Activated T-helper 1 cell treated with anti-CD3 and anti-CD28 coated beads, Interleukin-12 subunit alpha, Interleukin-12 subunit beta, Interleukin-2, Interleukin-4 antibody, amounts not matched to agents 30 ng/mL and 10 ng/mL and 1 ng/mL, durations not matched to agents 14 hours and 24 hours and 36 hours (primary cell): ENCODE data around the gene ZNF846. TPM values are rescaled to one million over a fixed set of nuclear protein-coding genes. Genes with fewer than 3 reads are reported as not detected.
A peak's percentile ranks its signal among the peaks of the same experiment; 100 is the strongest.
"Not testable (repeated sequence)": the region's sequence is repeated elsewhere in the genome, so short reads cannot be mapped to it uniquely, and the experiment has no call there.

Experiments used
- DNase-seq: peaks from one replicate; pipeline ENCODE4 v3.0.0; 2021; ENCODE audit warnings: low spot score
- H3K27ac Mint-ChIP-seq: one replicate; pipeline ENCODE4 v1.8.0; 2021; ENCODE audit warnings: mild to moderate bottlenecking, mixed read lengths
- H3K27me3 Mint-ChIP-seq: one replicate; pipeline ENCODE4 v1.8.0; 2022; ENCODE audit warnings: mild to moderate bottlenecking, moderate library complexity, mixed read lengths; ENCODE audit not compliant: insufficient read depth
- H3K36me3 Mint-ChIP-seq: one replicate; pipeline ENCODE4 v1.8.0; 2021; ENCODE audit warnings: low read depth, mixed read lengths
- H3K4me1 Mint-ChIP-seq: one replicate; pipeline ENCODE4 v1.8.0; 2021; ENCODE audit warnings: low read depth, mixed read lengths
- H3K4me3 Mint-ChIP-seq: one replicate; pipeline ENCODE4 v1.8.0; 2021; ENCODE audit warnings: mild to moderate bottlenecking, moderate library complexity, mixed read lengths
- H3K9me3 Mint-ChIP-seq: one replicate; pipeline ENCODE4 v1.8.0; 2021; ENCODE audit warnings: mixed read lengths
- intact Hi-C: fragments of 100-400 bp; cut with micrococcal nuclease; formaldehyde crosslinking; loops from one replicate; pipeline ENCODE4 v1.15.1; 2024
- total RNA-seq: library from RNA; stranded (reverse); gene quantifications from 2 replicates; pipeline ENCODE4 v1.2.3, GENCODE V29; 2022

Gene ZNF846
- total RNA-seq, 1 donor from 2014 or later, result 2.3 TPM

DNA sequence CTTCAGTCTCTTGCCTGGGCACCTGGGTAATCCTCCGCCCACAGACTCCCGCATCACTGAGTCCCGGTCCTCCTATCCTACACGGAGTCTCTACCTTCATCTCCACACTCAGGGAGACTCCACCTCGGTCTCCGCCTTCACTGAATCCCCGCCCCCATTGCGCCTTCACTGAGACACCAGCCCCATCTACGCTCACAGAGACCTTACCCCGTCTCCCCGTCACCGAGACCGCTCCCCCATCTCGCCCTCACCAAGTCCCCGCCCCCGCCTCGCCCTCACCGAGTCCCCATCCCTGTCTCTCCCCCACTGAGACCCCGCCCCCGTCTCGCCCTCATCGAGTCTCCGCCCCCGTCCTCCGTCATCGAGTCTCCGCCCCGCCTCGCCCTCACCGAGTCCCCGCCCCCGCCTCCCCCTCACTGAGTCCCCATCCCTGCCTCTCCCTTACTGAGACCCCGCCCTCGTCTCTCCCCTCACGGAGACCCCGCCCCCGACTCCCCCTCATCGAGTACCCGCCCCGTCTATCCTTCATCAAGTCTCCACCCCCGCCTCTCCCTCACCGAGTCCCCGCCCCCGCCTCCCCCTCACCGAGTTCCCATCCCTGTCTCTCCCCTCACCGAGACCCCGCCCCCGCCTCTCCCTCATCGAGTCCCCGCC, 23.1 kb upstream of the ZNF846 start:
- peak overlapping the region; percentile 81 for H3K4me3 Mint-ChIP-seq

DNA sequence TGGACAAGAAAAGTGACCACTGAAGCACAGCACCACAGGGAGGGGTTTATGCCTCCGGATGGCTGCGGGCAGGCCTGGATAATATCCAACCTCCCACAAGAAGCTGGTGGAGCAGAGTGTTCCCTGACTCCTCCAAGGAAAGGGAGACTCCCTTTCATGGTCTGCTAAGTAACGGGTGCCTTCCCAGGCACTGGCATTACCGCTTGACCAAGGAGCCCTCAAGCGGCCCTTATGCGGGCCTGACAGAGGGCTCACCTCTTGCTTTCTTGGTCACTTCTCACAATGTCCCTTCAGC, 22.5 kb upstream of the ZNF846 start:
- H3K9me3 Mint-ChIP-seq, H3K27me3 Mint-ChIP-seq, H3K36me3 Mint-ChIP-seq, H3K27ac Mint-ChIP-seq, DNase-seq: not testable (repeated sequence)
- intact Hi-C loops, result loop anchor here (1.0 kb wide), 1 partner anchor 959 kb away; the partner anchor contains the start of genes MBD3L1 and ZNF558
- peak overlapping the region; percentile 81 for H3K4me3 Mint-ChIP-seq
- peaks cover 19% of the 10 kb centered on the region for H3K4me1 Mint-ChIP-seq

More for the DNA sequence above, 23.1 kb upstream of the ZNF846 start:
- peaks cover 1% of the 10 kb centered on the region for H3K36me3 Mint-ChIP-seq
- peaks cover 26% of the 10 kb centered on the region for H3K4me1 Mint-ChIP-seq
- intact Hi-C loops, result loop anchor here (1.0 to 2.0 kb wide), 7 partner anchors 23 to 959 kb away; partner anchors contain the start of genes FBXL12, MBD3L1, PIN1 and ZNF558
- peak overlapping the region; percentile 92 for H3K27ac Mint-ChIP-seq
- peak; percentile 83 for DNase-seq
- H3K9me3 Mint-ChIP-seq, result no peaks in the 10 kb centered on the region
- H3K27me3 Mint-ChIP-seq, result no peaks in the 10 kb centered on the region

DNA sequence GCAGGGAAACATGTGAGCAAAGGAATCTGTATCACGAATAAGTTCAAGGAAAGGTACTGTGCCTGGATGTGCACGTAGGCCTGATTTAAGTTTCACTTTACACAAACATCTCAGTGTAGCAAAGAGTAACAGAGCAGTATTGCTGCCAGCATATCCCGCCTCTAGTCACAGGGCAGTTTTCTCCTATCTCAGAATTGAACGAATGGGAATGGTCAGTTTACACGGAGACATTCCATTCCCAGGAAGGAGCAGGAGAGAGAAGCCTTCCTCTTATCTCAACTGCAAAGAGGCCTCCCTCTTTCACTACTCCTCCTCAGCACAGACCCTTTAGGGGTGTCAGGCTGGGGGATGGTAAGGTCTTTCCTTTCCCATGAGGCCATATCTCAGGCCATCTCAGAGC, 21.0 kb upstream of the ZNF846 start:
- H3K27ac Mint-ChIP-seq, H3K36me3 Mint-ChIP-seq, intact Hi-C loops, H3K4me3 Mint-ChIP-seq, H3K27me3 Mint-ChIP-seq, H3K9me3 Mint-ChIP-seq, DNase-seq: not testable (repeated sequence)
- peaks cover 22% of the 10 kb centered on the region for H3K4me1 Mint-ChIP-seq

DNA sequence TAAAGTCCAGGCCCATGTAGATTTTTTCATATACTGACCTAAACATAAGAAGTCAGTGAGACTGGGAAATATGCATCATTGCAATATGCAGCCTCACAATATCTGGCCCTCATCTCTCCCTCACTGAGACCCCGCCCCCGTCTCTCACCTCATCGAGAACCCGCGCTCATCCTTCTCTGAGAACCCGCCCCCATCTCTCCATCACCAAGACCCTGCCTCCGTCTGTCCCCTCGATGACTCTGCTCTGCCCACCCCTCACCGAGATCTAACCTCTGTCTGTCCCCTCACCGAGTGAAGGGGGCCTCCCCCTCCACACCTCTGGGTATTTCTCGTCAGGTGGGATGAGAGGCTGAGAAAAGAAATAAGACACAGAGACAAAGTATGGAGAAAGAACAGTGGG, 20.5 kb upstream of the ZNF846 start:
- intact Hi-C loops, result no loop called here
- H3K27me3 Mint-ChIP-seq, result no peaks in the 10 kb centered on the region
- no peak overlapping the region for H3K4me3 Mint-ChIP-seq
- peaks cover 27% of the 10 kb centered on the region for H3K4me1 Mint-ChIP-seq
- no peak overlapping the region for H3K27ac Mint-ChIP-seq
- DNase-seq, result no peak
- no peaks in the 10 kb centered on the region for H3K36me3 Mint-ChIP-seq
- no peaks in the 10 kb centered on the region for H3K9me3 Mint-ChIP-seq

DNA sequence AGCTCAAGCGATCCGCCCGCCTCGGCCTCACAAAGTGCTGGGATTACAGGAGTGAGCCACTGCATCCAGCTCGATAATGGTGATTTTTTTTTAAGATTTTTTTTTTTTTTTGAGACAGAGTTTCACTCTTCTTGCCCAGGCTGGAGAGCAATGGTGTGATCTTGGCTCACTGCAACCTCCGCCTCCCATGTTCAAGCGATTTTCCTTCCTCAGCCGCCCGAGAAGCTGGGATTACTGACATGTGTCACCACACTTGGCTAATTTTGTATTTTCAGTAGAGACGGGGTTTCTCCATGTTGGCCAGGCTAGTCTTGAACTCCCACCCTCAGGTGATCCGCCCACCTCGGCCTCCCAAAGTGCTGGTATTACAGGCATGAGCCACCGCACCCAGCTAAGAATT, 20.1 kb upstream of the ZNF846 start:
- H3K9me3 Mint-ChIP-seq, DNase-seq, H3K27ac Mint-ChIP-seq, H3K36me3 Mint-ChIP-seq, H3K27me3 Mint-ChIP-seq, H3K4me3 Mint-ChIP-seq, intact Hi-C loops: not testable (repeated sequence)
- peaks cover 30% of the 10 kb centered on the region for H3K4me1 Mint-ChIP-seq

DNA sequence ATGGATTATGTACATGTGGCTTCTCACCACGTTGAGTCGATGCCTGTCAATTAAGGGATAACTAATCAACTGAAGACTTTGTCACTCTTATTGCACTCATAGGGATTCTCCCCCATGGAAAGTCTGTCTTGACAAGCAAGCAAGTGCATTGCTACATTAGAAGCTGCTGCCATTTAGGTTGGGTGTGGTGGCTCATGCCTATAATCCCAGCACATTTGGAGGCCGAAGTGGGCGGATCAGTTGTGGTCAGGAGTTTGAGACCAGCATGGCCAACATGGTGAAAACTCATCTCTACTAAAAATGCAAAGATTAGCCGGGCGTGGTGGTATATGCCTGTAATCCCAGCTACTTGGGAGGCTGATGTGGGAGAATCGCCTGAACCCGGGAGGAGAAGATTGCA, 18.3 kb upstream of the ZNF846 start:
- Mint-ChIP-seq H3K27ac (peak overlapping the region; percentile 58), H3K4me3 (peak overlapping the region; percentile 61), H3K4me1 (peaks cover 25% of the 10 kb centered on the region), H3K36me3 (no peaks in the 10 kb centered on the region), H3K27me3 (no peaks in the 10 kb centered on the region), H3K9me3 (no peaks in the 10 kb centered on the region)
- DNase-seq, result no peak
- intact Hi-C loops, result no loop called here

DNA sequence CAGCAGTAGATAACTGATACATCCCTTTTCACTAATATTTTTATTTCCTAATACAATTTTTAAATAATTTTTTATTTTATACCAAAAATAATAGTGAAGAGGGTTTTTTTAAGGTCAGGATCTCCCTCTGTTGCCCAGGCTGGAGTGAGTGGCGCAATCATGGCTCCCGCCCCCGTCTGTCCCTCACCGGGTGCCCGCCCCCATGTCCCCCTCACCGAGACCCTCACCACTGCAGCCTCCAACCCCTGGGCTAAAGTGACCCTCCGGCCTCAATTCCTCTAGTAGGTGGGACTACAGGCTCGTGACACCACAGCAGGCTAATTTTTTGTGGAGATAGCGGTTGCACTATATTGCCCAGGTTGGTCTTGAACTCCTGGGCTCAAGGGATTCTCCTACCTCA, 17.8 kb upstream of the ZNF846 start:
- Mint-ChIP-seq H3K36me3 (no peaks in the 10 kb centered on the region), H3K9me3 (no peaks in the 10 kb centered on the region), H3K27me3 (no peaks in the 10 kb centered on the region), H3K27ac (peak overlapping the region; percentile 58), H3K4me1 (peaks cover 22% of the 10 kb centered on the region), H3K4me3 (peak overlapping the region; percentile 87)
- intact Hi-C loops, result no loop called here
- DNase-seq, result no peak

DNA sequence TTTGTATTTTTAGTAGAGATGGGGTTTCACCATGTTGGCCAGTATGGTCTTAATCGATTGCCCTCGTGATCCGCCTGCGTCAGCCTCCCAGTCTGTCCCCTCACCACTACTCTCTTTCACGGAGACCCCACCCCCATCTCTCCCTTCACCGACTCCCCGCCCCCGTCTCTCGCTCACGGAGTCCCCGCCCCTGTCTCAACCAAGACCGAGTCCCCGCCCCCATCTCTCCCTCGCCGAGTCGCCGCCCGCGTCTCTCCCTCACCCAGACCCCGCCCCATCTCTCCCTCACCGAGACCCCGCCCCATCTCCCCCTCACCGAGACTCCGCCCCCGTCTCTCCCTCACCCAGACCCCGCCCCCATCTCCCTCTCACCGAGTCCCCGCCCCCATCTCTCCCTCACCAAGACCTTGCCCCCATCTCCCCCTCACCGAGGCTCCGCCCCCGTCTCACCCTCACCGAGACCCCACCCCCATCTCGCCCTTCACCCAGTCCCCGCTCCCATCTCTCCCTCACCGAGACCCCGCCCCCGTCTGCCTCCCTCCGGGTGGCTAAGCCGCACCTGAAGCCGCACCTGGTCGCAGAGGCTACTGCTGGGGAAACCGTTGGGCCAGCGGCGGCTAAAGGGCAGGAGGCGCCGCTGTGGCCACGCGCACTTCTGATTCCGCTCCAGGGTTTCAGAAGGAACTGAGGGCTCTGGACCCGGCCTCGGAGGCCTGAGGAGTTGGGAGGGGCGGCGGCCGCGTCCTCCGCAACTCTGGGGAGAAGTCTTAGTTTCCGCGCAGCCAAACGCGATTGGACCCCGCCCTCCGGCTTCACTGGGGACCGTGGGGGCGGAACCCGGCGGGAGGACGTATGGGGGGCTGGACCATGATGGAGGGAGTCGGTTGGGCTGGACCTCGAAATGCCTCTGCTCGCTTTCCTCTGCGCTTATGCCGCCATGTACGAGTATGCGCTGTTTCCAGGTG, 17.1 kb upstream of the ZNF846 start:
- no peaks in the 10 kb centered on the region for H3K9me3 Mint-ChIP-seq
- H3K36me3 Mint-ChIP-seq, result no peaks in the 10 kb centered on the region
- H3K27me3 Mint-ChIP-seq, result no peaks in the 10 kb centered on the region

DNA sequence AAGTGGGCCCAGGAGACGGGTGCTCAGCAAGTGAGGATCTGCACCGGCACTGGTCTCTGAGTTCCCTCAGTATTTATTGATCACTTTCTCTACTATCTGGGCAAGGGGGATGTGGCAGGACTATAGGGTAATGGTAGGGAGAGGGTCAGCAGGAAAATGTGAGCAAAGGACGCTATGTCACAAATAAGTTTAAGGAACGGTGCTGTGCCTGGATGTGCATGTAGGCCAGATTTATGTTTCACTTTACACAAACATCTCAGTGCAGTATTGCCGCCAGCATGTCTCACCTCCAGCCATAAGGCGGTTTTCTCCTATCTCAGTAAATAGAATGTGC, 15.6 kb upstream of the ZNF846 start:
- Mint-ChIP-seq H3K27ac (peak overlapping the region; percentile 19), H3K4me1 (peaks cover 13% of the 10 kb centered on the region), H3K4me3 (peak overlapping the region; percentile 87)
- DNase-seq, intact Hi-C loops, H3K36me3 Mint-ChIP-seq, H3K27me3 Mint-ChIP-seq, H3K9me3 Mint-ChIP-seq: not testable (repeated sequence)

More for the DNA sequence above, 17.1 kb upstream of the ZNF846 start:
- peak; percentile 90 for DNase-seq
- intact Hi-C loops, result loop anchor here (1.0 kb wide), 5 partner anchors 11 to 953 kb away; partner anchors contain the start of genes FBXL12, MBD3L1, ZNF558 and ZNF846
- H3K27ac Mint-ChIP-seq, result peak overlapping the region; percentile 89
- peak overlapping the region; percentile 87 for H3K4me3 Mint-ChIP-seq
- H3K4me1 Mint-ChIP-seq, result peaks cover 20% of the 10 kb centered on the region

DNA sequence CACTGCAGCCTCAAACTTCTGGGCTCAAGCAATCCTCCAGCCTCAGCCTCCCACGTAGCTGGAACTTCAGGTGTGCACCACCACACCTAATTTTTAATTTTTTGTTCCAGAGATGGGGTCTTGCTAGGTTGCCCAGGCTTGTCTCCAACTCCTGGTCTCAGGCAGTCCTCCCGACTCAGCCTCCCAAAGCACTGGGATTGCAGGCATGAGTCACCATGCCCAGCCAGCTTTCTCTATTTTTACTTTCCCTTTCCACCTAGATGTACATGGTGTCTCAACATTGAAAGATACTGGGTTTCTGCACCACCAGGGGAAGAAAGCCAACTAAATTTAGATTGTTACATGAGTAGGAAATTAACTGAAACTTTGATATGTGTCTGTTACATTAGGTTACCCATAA, 13.8 kb upstream of the ZNF846 start:
- no peak for DNase-seq
- Mint-ChIP-seq H3K27ac (no peak overlapping the region), H3K9me3 (peaks cover 8% of the 10 kb centered on the region), H3K27me3 (peaks cover 2% of the 10 kb centered on the region), H3K36me3 (peaks cover 1% of the 10 kb centered on the region), H3K4me1 (peaks cover 13% of the 10 kb centered on the region), H3K4me3 (no peak overlapping the region)
- intact Hi-C loops, result no loop called here

DNA sequence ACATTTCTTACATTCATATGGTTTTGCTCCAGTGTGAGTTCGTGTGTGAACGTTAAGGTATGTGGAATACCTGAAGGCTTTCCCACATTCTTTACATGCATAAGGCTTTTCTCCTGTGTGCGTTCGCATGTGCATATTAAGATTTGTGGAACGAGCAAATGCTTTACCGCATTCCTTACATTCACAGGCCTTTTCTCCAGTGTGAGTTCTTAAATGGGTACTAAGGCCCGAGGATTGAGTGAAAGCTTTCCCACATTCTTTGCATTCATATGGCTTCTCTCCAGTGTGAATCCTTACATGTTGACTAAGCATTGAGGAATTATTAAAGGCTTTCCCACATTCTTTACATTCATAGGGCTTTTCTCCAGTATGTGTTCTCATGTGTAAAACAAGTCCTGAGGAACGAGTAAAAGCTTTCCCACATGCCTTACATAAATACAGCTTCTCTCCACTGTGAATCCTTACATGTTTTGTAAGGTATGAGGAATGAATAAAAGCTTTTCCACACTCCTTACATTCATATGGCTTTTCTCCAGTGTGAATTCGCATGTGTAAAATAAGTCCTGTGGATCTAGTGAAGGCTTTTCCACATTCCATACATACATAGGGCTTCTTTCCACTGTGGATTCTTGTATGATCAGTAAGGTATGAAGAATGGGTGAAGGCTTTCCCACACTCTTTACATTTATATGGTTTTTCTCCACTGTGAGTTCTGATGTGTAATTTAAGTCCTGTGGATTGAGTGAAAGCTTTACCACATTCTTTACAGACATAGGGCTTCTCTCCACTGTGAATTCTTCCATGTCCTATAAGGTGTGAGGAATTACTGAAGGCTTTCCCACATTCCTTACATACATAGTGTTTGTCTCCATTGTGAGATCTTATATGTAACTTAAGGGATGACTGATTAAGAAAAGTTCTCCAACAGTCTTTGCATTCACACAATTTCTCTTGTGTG, 10.7 kb downstream of the ZNF846 start:
- intact Hi-C loops, result no loop called here
- DNase-seq, result no peak
- no peaks in the 10 kb centered on the region for H3K4me1 Mint-ChIP-seq
- no peaks in the 10 kb centered on the region for H3K27me3 Mint-ChIP-seq
- peaks cover 7% of the 10 kb centered on the region for H3K36me3 Mint-ChIP-seq
- peaks cover 58% of the 10 kb centered on the region for H3K9me3 Mint-ChIP-seq
- H3K27ac Mint-ChIP-seq, result no peak overlapping the region
- H3K4me3 Mint-ChIP-seq, result no peak overlapping the region

DNA sequence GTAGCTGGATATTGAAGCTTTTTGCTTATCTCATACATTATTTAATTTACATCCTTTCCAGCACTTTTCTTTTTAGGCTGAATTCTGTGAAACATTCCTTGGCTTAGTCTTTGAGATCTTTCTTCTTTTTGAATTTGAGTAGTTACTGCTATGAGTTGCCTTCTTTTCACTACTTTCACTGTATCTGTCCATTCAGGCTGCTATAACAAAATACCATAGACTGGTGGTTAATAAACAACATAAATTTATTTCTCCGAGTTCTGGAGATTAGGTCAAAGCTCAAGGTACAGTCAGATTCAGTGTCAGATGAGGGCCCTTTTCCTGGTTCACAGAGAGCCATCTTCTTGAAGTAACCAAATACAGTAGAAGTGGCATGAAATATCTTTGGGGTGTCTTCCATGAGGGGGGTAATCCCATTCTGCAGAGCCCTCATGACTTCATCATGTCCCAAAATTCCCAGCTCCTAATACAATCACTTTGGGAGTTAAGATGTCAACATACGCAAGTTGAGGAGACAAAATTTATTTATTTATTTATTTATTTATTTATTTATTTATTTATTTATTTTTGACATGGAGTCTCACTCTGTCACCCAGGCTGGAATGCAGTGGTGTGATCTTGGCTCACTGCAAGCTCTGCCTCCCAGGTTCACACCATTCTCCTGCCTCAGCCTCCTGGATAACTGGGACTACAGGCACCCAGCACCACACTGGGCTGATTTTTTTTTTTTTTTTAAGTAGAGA, 15.7 kb downstream of the ZNF846 start:
- no peaks in the 10 kb centered on the region for H3K27me3 Mint-ChIP-seq
- DNase-seq, result no peak
- intact Hi-C loops, result no loop called here
- peaks cover 45% of the 10 kb centered on the region for H3K9me3 Mint-ChIP-seq
- no peak overlapping the region for H3K27ac Mint-ChIP-seq
- H3K36me3 Mint-ChIP-seq, result peaks cover 2% of the 10 kb centered on the region
- no peak overlapping the region for H3K4me3 Mint-ChIP-seq
- no peaks in the 10 kb centered on the region for H3K4me1 Mint-ChIP-seq
